Measurements from ENCODE around the gene PGBD2. TPM values are rescaled to one million over a fixed set of nuclear protein-coding genes. Genes with fewer than 3 reads are reported as not detected.

PGBD2 gene
- total and polyA plus RNA-seq, 9 of the 15 experiments (the other 6 are each of a cell fraction or from before 2014, with no cell fraction given), result 11.9 to 21.8 (median 14.7) TPM

DNA sequence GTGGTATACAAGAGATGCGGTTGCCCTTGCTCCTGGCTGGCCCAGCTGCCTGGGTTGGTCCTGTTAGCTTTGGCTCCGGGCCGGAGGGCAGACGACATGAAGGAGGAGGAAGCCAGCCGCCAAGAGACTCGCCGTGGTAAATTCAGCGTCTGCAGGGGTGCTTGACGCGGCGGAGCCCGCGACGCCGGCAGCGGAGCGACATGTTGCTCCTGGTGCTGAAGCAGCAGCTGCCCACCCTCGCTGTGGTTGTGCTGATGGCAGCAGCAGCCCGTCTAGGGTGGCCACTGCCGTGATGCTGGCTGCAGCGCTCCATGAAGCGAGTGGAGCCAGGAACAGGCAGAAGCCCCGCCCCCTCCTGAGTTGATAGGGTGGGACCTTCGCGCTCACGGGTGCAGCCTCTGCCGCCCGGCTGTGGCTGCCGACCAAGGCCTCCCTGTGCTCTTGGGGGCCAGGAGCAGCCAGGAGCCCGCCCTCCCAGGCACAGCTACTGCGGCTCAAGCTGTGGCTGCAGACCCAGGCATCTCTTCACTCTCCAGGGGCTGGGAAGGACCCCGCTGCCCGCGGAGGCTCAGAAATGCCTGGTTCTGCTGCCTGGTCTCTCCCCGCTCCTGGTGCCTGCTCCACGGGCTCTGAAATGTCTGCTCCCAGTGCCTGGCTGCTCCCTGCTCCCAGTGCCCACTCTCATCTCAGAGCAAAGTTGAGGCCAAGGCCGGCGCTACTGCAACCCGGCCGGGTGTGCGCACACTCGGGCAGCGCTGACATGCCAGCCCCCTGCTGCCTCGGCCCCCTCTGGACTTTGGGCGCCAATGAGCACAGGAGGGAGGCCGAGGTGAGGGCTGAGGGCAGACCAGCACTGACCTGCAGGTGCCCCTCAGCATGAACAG, 42.8 kb upstream of the PGBD2 start (continued):
- TF ChIP-seq TEAD1 (CRISPR knock-in tag; IDR thresholded peaks at IDR 0.05) (no peak), ZNF143 (CRISPR knock-in tag; IDR thresholded peaks at IDR 0.05) (0 out of 2 replicates have a peak, but pooled peaks have one; percentile 34), SRSF9 (IDR thresholded peaks at IDR 0.05; ENCODE audit: borderline replicate concordance, low read depth, low read length) (no peak), ZNF431 (CRISPR knock-in tag; IDR thresholded peaks at IDR 0.05) (no peak), NFIC (IDR thresholded peaks at IDR 0.05) (no peak), MAFF (IDR thresholded peaks at IDR 0.05; ENCODE audit: low read length) (no peak), ZNF57 (CRISPR knock-in tag; IDR thresholded peaks at IDR 0.05) (no peak), POLR2A (conservative IDR thresholded peaks at IDR 0.05) (peak; percentile 61), ZNF274 (IDR thresholded peaks at IDR 0.05; ENCODE audit: borderline replicate concordance, low read depth, low read length) (no peak), CREM (IDR thresholded peaks at IDR 0.05; ENCODE audit: low read depth) (peak; percentile 34), HEY1 (CRISPR knock-in tag; IDR thresholded peaks at IDR 0.05; ENCODE audit: borderline replicate concordance) (no peak), CXXC5 (CRISPR knock-in tag; IDR thresholded peaks at IDR 0.05) (no peak), SMC3 (conservative IDR thresholded peaks at IDR 0.05; ENCODE audit: insufficient read depth, low read depth, low read length) (no peak)
- TF ChIP-seq, protein P1, sequence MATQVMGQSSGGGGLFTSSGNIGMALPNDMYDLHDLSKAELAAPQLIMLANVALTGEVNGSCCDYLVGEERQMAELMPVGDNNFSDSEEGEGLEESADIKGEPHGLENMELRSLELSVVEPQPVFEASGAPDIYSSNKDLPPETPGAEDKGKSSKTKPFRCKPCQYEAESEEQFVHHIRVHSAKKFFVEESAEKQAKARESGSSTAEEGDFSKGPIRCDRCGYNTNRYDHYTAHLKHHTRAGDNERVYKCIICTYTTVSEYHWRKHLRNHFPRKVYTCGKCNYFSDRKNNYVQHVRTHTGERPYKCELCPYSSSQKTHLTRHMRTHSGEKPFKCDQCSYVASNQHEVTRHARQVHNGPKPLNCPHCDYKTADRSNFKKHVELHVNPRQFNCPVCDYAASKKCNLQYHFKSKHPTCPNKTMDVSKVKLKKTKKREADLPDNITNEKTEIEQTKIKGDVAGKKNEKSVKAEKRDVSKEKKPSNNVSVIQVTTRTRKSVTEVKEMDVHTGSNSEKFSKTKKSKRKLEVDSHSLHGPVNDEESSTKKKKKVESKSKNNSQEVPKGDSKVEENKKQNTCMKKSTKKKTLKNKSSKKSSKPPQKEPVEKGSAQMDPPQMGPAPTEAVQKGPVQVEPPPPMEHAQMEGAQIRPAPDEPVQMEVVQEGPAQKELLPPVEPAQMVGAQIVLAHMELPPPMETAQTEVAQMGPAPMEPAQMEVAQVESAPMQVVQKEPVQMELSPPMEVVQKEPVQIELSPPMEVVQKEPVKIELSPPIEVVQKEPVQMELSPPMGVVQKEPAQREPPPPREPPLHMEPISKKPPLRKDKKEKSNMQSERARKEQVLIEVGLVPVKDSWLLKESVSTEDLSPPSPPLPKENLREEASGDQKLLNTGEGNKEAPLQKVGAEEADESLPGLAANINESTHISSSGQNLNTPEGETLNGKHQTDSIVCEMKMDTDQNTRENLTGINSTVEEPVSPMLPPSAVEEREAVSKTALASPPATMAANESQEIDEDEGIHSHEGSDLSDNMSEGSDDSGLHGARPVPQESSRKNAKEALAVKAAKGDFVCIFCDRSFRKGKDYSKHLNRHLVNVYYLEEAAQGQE (IDR thresholded peaks at IDR 0.05; ENCODE audit: borderline replicate concordance), result no peak
- TF ChIP-seq, protein P1 (CRISPR knock-in tag; IDR thresholded peaks at IDR 0.05; ENCODE audit: low read depth), result no peak
- TF ChIP-seq, protein P2, sequence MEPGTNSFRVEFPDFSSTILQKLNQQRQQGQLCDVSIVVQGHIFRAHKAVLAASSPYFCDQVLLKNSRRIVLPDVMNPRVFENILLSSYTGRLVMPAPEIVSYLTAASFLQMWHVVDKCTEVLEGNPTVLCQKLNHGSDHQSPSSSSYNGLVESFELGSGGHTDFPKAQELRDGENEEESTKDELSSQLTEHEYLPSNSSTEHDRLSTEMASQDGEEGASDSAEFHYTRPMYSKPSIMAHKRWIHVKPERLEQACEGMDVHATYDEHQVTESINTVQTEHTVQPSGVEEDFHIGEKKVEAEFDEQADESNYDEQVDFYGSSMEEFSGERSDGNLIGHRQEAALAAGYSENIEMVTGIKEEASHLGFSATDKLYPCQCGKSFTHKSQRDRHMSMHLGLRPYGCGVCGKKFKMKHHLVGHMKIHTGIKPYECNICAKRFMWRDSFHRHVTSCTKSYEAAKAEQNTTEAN (CRISPR knock-in tag; IDR thresholded peaks at IDR 0.05), result no peak
- TF ChIP-seq, protein P3, sequence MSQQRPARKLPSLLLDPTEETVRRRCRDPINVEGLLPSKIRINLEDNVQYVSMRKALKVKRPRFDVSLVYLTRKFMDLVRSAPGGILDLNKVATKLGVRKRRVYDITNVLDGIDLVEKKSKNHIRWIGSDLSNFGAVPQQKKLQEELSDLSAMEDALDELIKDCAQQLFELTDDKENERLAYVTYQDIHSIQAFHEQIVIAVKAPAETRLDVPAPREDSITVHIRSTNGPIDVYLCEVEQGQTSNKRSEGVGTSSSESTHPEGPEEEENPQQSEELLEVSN (IDR thresholded peaks at IDR 0.05; ENCODE audit: borderline replicate concordance in 1 of 2, extremely low read depth in 1 of 2, insufficient read depth in 1 of 2, insufficient read length in 1 of 2, low read depth in 1 of 2, low read length in 1 of 2, poor library complexity in 1 of 2, severe bottlenecking in 1 of 2), result peak; percentile 46 to 51
